ENCODE results near the gene MAPRE3.
"Not testable (repeated sequence)": the region's sequence is repeated elsewhere in the genome, so short reads cannot be mapped to it uniquely, and the experiment has no call there.

The MAPRE3 gene

DNA sequence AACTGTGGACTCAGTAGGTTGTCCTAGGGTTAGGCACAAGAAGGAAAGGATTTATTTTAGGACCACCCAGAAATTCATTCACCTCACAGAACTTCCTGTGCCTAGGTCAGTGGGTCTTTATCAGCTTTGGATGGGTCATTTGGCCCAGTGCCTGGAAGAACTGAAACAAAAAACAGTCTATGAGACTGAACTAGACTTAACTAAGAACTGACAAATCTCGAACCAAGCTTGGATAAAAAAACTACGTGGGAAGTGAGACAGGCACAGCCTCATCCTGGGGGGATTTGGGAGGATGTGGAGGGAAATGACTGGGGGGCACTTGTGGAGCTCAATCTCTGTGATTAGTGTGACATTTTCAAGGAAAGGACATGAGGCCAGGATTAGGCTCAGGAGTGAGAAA, 103.3 kb downstream of the MAPRE3 start:
- no peak for DNase-seq (ENCODE audit: low spot score in 2 of 2)
- H3K27ac Mint-ChIP-seq, result no peak overlapping the region
- H3K9me3 Mint-ChIP-seq, result no peaks in the 10 kb centered on the region
- H3K4me1 Mint-ChIP-seq, result peaks cover 44% of the 10 kb centered on the region
- peaks cover 2% of the 10 kb centered on the region for H3K27me3 Mint-ChIP-seq
- H3K4me3 Mint-ChIP-seq, result no peak overlapping the region
- no peak for ATAC-seq (ENCODE audit: low read depth)
- H3K36me3 Mint-ChIP-seq, result peaks cover 7% of the 10 kb centered on the region

GRCh38 chr2:27074738-27075565, 104.5 kb downstream of the MAPRE3 start:
- Mint-ChIP-seq H3K4me1 (peaks cover 34% of the 10 kb centered on the region), H3K27me3 (peaks cover 2% of the 10 kb centered on the region), H3K9me3 (no peaks in the 10 kb centered on the region), H3K27ac (peak overlapping the region; percentile 24), H3K4me3 (peak overlapping the region; percentile 37), H3K36me3 (peaks cover 1% of the 10 kb centered on the region)
- DNase-seq (ENCODE audit: low spot score in 2 of 2) (peak in 1 of 2 donors; percentile 37), ATAC-seq (ENCODE audit: low read depth) (no peak)

DNA sequence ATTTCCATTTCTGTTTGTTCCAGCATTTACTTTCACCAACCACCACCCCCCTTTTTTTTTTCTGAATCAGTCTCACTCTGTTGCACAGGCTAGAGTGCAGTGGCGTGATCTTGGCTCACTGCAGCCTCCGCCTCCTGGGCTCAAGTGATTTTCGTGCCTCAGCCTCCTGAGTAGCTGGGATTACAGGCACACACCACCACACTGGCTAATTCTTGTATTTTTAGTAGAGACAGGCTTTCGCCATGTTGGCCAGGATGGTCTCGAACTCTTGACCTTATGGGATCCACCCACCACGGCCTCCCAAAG, 105.1 kb downstream of the MAPRE3 start:
- H3K27me3 Mint-ChIP-seq; ATAC-seq (ENCODE audit: low read depth); H3K36me3 Mint-ChIP-seq; DNase-seq (ENCODE audit: low spot score in 2 of 2); H3K9me3 Mint-ChIP-seq: not testable (repeated sequence)
- H3K27ac Mint-ChIP-seq, result peak overlapping the region; percentile 24
- H3K4me1 Mint-ChIP-seq, result peaks cover 35% of the 10 kb centered on the region
- H3K4me3 Mint-ChIP-seq, result peak overlapping the region; percentile 37

DNA sequence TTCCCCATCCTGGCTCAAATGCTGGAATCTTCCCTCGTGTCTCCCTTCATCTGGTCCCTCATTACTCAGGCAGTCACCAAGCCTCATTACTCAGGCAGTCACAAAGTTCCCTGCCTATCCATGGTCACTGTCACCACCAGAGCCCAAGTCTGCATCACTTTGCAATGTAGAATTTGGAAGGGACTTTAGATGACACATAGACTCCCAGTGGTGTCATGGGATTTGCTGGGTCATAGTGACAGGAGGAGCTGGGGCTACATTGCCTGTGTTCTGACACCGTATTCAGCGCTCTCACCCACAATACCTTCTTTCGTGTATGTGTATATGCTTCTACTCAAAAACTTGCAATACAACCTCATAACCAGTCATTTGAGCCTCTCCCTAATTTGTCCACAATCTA, 105.9 kb downstream of the MAPRE3 start:
- no peak overlapping the region for H3K27ac Mint-ChIP-seq
- no peaks in the 10 kb centered on the region for H3K36me3 Mint-ChIP-seq
- DNase-seq (ENCODE audit: low spot score in 2 of 2) (no peak), ATAC-seq (ENCODE audit: low read depth) (no peak)
- H3K4me1 Mint-ChIP-seq, result peaks cover 39% of the 10 kb centered on the region
- H3K9me3 Mint-ChIP-seq, result no peaks in the 10 kb centered on the region
- H3K4me3 Mint-ChIP-seq, result no peak overlapping the region
- H3K27me3 Mint-ChIP-seq, result peaks cover 2% of the 10 kb centered on the region

Measured in memory B cell (primary cell).